Activated CD4-positive, alpha-beta T cell treated with anti-CD3 and anti-CD28 coated beads for 36 hours (primary cell): ENCODE measurements around the gene SH3RF2. TPM values are rescaled to one million over a fixed set of nuclear protein-coding genes. Genes with fewer than 3 reads are reported as not detected.
"Not testable (repeated sequence)": the region's sequence is repeated elsewhere in the genome, so short reads cannot be mapped to it uniquely, and the experiment has no call there.

Source experiments
- ATAC-seq: fragments of 200-7000 bp; cut with Tn5 transposase; one replicate; pipeline ENCODE4 v1.10.0; 2021; ENCODE audit warnings: mild to moderate bottlenecking, moderate library complexity
- CTCF ChIA-PET: fragments of 350-600 bp; sonication (Branson Sonifier 250); formaldehyde crosslinking; loops from one replicate; lab custom pipeline; 2021; ENCODE audit warnings: antibody characterized with exemption; lab: Charles Lee
- POLR2A ChIA-PET: fragments of 350-600 bp; sonication (Branson Sonifier 250); formaldehyde crosslinking; loops from one replicate; lab custom pipeline; 2021; ENCODE audit warnings: antibody characterized with exemption, inconsistent platforms; lab: Charles Lee
- DNase-seq: peaks from one replicate; pipeline ENCODE4 v3.0.0-alpha.2; 2020
- H3K27ac Mint-ChIP-seq: one replicate; pipeline ENCODE4 v1.8.0; 2021; ENCODE audit warnings: mixed read lengths
- H3K27me3 Mint-ChIP-seq: one replicate; pipeline ENCODE4 v1.8.0; 2021; ENCODE audit warnings: mixed read lengths
- H3K36me3 Mint-ChIP-seq: one replicate; pipeline ENCODE4 v1.8.0; 2021; ENCODE audit warnings: low read depth, mixed read lengths
- H3K4me1 Mint-ChIP-seq: one replicate; pipeline ENCODE4 v1.8.0; 2021; ENCODE audit warnings: mixed read lengths
- H3K4me3 Mint-ChIP-seq: one replicate; pipeline ENCODE4 v1.8.0; 2021; ENCODE audit warnings: mild to moderate bottlenecking, moderate library complexity, mixed read lengths
- H3K9me3 Mint-ChIP-seq: one replicate; pipeline ENCODE4 v1.8.0; 2021; ENCODE audit warnings: low read depth, mixed read lengths
- intact Hi-C, 2 experiments: fragments of 100-400 bp; cut with DNase I in 1 of 2; cut with micrococcal nuclease in 1 of 2; formaldehyde crosslinking; loops; one replicate each; pipeline versions ENCODE4 v1.14.2 to v1.15.1; 2022 to 2024; cut with DNase I, micrococcal nuclease
- total RNA-seq, 2 experiments: library from RNA; stranded (reverse); gene quantifications; one replicate each; pipeline ENCODE4 v1.2.3, GENCODE V29; 2021

The SH3RF2 gene, protein sequence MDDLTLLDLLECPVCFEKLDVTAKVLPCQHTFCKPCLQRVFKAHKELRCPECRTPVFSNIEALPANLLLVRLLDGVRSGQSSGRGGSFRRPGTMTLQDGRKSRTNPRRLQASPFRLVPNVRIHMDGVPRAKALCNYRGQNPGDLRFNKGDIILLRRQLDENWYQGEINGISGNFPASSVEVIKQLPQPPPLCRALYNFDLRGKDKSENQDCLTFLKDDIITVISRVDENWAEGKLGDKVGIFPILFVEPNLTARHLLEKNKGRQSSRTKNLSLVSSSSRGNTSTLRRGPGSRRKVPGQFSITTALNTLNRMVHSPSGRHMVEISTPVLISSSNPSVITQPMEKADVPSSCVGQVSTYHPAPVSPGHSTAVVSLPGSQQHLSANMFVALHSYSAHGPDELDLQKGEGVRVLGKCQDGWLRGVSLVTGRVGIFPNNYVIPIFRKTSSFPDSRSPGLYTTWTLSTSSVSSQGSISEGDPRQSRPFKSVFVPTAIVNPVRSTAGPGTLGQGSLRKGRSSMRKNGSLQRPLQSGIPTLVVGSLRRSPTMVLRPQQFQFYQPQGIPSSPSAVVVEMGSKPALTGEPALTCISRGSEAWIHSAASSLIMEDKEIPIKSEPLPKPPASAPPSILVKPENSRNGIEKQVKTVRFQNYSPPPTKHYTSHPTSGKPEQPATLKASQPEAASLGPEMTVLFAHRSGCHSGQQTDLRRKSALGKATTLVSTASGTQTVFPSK
- total RNA-seq: under 1 TPM; 0.43 to 0.63 TPM

DNA sequence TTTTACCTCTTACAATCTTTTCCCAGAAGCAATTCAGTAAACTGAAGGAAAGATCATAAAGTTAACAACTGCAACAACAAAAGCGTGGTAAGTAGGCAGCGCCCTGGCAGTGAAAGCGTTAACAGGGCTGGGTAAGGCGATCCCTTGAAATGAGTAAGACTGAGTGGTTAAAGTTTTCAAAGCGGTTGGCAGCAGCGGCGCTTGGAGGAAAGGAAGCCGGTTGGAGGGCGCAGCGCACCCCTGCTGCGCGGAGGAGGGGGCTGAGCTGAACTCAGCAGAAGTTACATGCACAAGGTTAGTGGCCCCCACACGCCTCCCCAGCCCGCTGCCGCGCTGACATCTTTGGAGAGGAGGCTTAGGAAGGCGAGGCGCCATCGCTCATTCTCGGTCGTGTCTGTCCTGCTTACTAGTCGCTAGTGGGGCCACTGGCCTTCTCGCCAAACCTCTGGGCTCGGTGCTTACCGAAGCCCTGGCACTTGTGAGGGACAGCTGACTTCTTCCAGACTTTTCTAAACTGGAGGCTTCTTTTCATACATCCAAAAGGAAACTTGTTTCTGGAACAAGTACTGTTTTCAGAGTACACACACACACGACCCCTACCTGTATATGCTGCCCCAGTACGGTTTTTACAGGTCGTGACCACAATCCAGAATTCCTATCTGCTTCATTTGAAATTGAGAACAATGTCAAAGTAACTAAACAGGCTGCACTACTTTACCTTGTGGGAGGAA, at the start of gene SH3RF2:
SH3RF2 (plus strand) TSS at position 178 of the 731 bp plus-strand sequence. CDS start 1,351 bp downstream, outside the sequence.
- DNase-seq (peak; percentile 74), ATAC-seq (peak; percentile 66)
- peak within 1 kb of the TSS; percentile 58 for H3K4me3 Mint-ChIP-seq
- H3K9me3 Mint-ChIP-seq: no peaks in the 10 kb centered on the region
- no peaks in the 10 kb centered on the region for H3K36me3 Mint-ChIP-seq
- ChIA-PET CTCF (interaction anchor here (1.0 to 1.2 kb wide), 2 partner anchors 11 to 194 kb away, joined by 3 read pairs; no protein-coding TSS in a partner anchor), POLR2A (no interaction called here)
- peaks cover 69% of the 10 kb centered on the region for H3K27me3 Mint-ChIP-seq
- H3K4me1 Mint-ChIP-seq: peaks cover 37% of the 10 kb centered on the region
- H3K27ac Mint-ChIP-seq: peak within 1 kb of the TSS; percentile 63
- intact Hi-C loops: loop anchor here (1.0 to 5.0 kb wide), 3 partner anchors 10 to 266 kb away; partner anchors contain the start of gene RBM27 (in 1 of the 2)

DNA sequence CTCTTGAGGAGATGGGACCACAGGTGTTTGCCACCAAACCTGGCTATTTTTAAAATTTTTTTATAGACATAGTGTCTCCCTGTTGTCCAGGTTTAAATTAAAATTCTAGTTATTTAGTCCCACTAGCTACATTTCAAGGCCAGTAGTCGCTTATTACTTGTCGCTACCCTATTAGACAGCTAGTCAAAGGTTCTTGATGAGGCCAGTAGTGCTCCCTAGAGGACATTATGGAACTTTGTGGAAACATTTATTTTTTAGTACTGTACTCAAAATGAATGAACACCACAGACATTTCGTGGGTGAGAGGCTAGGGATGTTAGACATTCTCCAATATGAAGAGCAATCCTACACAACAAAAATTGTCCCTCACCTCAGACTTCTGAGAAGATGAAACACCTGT, 49.2 kb upstream of the SH3RF2 start:
- Mint-ChIP-seq H3K27me3 (peaks cover 11% of the 10 kb centered on the region), H3K4me1 (no peaks in the 10 kb centered on the region), H3K36me3 (no peaks in the 10 kb centered on the region), H3K9me3 (peaks cover 7% of the 10 kb centered on the region), H3K27ac (no peak overlapping the region), H3K4me3 (no peak overlapping the region)
- DNase-seq (no peak), ATAC-seq (no peak)
- POLR2A ChIA-PET: no interaction called here
- CTCF ChIA-PET: interaction anchor here (0.7 to 1.3 kb wide), 2 partner anchors 15 to 46 kb away, joined by 3 read pairs; no protein-coding TSS in a partner anchor
- intact Hi-C loops: no loop called here

DNA sequence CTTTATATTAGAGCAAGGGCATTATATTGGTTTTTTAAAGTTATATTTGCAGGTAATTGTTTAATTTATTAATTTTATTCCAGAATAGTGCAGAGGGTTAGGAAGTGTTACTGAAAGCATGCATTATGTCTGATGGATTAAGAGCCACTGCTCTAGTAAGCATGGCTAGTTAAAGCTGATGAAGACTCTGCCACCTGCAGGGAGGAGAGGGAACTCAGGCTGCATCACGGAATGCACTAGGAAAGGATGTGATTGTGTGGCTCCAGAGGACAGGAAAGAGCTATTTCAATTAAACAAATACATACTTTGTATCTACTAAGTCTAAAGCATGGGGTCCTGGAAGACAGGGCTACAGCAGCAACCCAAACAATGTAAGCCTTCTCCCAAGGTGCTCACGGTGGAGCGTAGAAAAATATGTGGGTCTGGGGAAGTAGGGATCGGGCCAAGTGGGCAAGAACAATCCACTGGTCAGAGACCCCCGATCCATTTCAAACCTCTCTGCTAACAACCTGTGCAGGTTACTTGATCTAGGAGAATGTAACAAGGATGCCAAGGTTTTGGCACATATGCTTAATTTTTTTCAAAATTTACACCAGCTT, 48.3 kb upstream of the SH3RF2 start:
- CTCF ChIA-PET: interaction anchor here (1.1 kb wide), 1 partner anchor 1684 kb away, joined by 3 read pairs; no protein-coding TSS in a partner anchor

DNA sequence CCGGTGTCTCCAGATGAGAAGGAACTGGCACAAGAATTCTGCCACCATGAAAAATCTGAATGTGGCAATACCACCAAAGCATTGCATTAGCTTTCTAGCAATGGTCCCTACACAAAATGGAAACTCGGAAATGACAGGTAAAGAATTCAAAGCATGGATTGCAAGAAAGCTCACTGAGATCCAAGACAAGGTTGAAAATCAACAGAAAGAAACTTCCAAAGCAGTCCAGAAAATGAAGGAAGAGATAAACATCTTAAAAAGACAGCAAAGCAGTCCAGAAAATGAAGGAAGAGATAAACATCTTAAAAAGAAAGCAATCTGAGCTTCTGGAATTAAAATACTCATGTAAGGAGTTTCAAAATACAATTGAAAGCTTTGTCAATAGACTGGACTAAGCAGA, 46.8 kb upstream of the SH3RF2 start:
- Mint-ChIP-seq H3K36me3 (no peaks in the 10 kb centered on the region), H3K27me3 (peaks cover 16% of the 10 kb centered on the region), H3K4me1 (no peaks in the 10 kb centered on the region), H3K4me3 (no peak overlapping the region), H3K27ac (no peak overlapping the region), H3K9me3 (peaks cover 7% of the 10 kb centered on the region)
- ChIA-PET POLR2A (no interaction called here), CTCF (no interaction called here)
- DNase-seq: no peak
- ATAC-seq: no peak
- intact Hi-C loops: no loop called here

More for the DNA sequence above, 48.3 kb upstream of the SH3RF2 start:
- peaks cover 7% of the 10 kb centered on the region for H3K9me3 Mint-ChIP-seq
- no peaks in the 10 kb centered on the region for H3K4me1 Mint-ChIP-seq
- ATAC-seq: peak; percentile 33
- POLR2A ChIA-PET: no interaction called here
- intact Hi-C loops: no loop called here
- H3K27me3 Mint-ChIP-seq: peaks cover 13% of the 10 kb centered on the region
- peak; percentile 10 for DNase-seq
- no peak overlapping the region for H3K4me3 Mint-ChIP-seq
- no peaks in the 10 kb centered on the region for H3K36me3 Mint-ChIP-seq
- no peak overlapping the region for H3K27ac Mint-ChIP-seq

GRCh38 chr5:145891378-145891777, 45.0 kb upstream of the SH3RF2 start:
- H3K36me3 Mint-ChIP-seq, CTCF ChIA-PET, H3K27ac Mint-ChIP-seq, ATAC-seq, POLR2A ChIA-PET, H3K4me1 Mint-ChIP-seq, H3K4me3 Mint-ChIP-seq, DNase-seq, intact Hi-C loops: not testable (repeated sequence)
- peaks cover 11% of the 10 kb centered on the region for H3K9me3 Mint-ChIP-seq
- peaks cover 20% of the 10 kb centered on the region for H3K27me3 Mint-ChIP-seq

DNA sequence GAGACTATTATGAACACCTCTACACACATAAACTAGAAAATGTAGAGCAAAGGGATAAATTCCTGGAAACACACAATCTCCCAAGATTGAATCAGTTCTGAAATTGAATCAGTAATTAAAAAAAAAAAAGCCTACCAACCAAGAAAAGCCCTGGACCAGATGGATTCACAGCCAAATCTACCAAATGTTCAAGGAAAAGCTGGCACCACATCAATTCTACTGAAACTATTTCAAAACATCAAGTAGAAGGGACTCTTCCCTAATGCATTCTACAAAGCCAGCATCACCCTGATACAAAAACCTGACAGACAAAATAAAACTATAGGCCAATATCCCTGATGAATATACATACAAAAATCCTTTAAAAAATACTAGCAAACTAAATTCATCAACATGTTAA, 38.2 kb upstream of the SH3RF2 start:
- peaks cover 7% of the 10 kb centered on the region for H3K9me3 Mint-ChIP-seq
- H3K27me3 Mint-ChIP-seq: peaks cover 23% of the 10 kb centered on the region
- POLR2A ChIA-PET: no interaction called here
- no peak overlapping the region for H3K27ac Mint-ChIP-seq
- no peaks in the 10 kb centered on the region for H3K4me1 Mint-ChIP-seq
- DNase-seq (no peak), ATAC-seq (no peak)
- intact Hi-C loops: no loop called here
- H3K36me3 Mint-ChIP-seq: no peaks in the 10 kb centered on the region
- CTCF ChIA-PET: no interaction called here
- H3K4me3 Mint-ChIP-seq: no peak overlapping the region

GRCh38 chr5:145902421-145902820, 34.0 kb upstream of the SH3RF2 start:
- intact Hi-C loops: no loop called here
- ChIA-PET CTCF (interaction anchor here (1.4 kb wide), 1 partner anchor 16 kb away, joined by 3 read pairs; no protein-coding TSS in a partner anchor), POLR2A (no interaction called here)
- Mint-ChIP-seq H3K36me3 (no peaks in the 10 kb centered on the region), H3K27ac (no peak overlapping the region), H3K4me1 (no peaks in the 10 kb centered on the region), H3K9me3 (peaks cover 3% of the 10 kb centered on the region), H3K4me3 (no peak overlapping the region), H3K27me3 (peaks cover 24% of the 10 kb centered on the region)
- DNase-seq (no peak), ATAC-seq (no peak)

- H3K9me3 Mint-ChIP-seq: peaks cover 3% of the 10 kb centered on the region
- no peaks in the 10 kb centered on the region for H3K4me1 Mint-ChIP-seq
- H3K27me3 Mint-ChIP-seq: peaks cover 24% of the 10 kb centered on the region
- POLR2A ChIA-PET: no interaction called here
- no peak overlapping the region for H3K4me3 Mint-ChIP-seq
- CTCF ChIA-PET: interaction anchor here (0.6 to 0.7 kb wide), 2 partner anchors 138 to 894 kb away, joined by 3 read pairs; no protein-coding TSS in a partner anchor
- no peak overlapping the region for H3K27ac Mint-ChIP-seq
- intact Hi-C loops: no loop called here
- ATAC-seq: peak; percentile 42
- DNase-seq: no peak
- H3K36me3 Mint-ChIP-seq: no peaks in the 10 kb centered on the region
Observed at GRCh38 chr5:145903113-145903512, 33.3 kb upstream of the SH3RF2 start.

DNA sequence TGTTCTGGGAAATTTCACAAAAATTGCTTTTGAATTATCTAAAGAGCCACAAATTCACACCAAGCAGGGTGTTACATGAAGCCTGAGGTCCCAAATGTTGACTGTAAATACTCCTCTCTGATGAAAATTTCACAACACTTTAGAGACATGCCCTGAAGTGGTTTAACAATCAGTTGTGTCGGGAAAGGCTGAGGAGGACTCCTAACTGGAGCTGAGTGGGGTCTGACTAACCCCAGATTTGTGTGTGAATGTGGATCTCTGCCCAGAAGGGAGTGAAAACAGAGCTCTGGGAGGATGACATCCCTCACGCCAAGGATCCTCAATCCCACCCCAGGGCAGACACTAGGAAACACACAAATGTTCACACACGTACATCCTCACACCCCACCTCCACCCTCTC, 32.5 kb upstream of the SH3RF2 start:
- DNase-seq (no peak), ATAC-seq (no peak)
- ChIA-PET CTCF (interaction anchor here (0.7 kb wide), 1 partner anchor 893 kb away, joined by 3 read pairs; no protein-coding TSS in a partner anchor), POLR2A (no interaction called here)
- H3K4me3 Mint-ChIP-seq: no peak overlapping the region
- peaks cover 20% of the 10 kb centered on the region for H3K27me3 Mint-ChIP-seq
- no peaks in the 10 kb centered on the region for H3K4me1 Mint-ChIP-seq
- intact Hi-C loops: no loop called here
- H3K9me3 Mint-ChIP-seq: peaks cover 3% of the 10 kb centered on the region
- no peaks in the 10 kb centered on the region for H3K36me3 Mint-ChIP-seq
- H3K27ac Mint-ChIP-seq: no peak overlapping the region

DNA sequence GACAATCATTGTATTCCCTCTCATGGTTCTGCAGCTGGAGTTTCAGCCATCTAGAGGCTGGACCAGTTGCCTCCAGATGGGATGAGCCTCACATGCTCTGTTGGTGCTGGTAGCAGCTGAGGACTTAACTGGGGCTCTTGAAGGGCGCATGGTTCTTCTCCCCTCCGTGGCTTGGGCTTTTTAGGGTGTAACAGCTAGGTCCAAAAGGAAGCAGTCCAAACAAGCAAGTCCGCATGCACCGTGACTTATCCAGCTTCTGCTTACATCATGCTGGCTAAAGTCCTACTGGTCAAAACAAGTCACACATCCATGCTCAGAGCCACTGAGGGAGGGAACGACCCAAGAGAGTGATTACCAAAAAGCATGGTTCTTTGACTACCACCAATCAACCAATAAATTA, 31.6 kb upstream of the SH3RF2 start:
- CTCF ChIA-PET: interaction anchor here (0.7 kb wide), 1 partner anchor 1271 kb away, joined by 3 read pairs; no protein-coding TSS in a partner anchor
- H3K27me3 Mint-ChIP-seq: peaks cover 24% of the 10 kb centered on the region
- intact Hi-C loops: no loop called here
- H3K9me3 Mint-ChIP-seq: peaks cover 3% of the 10 kb centered on the region
- H3K36me3 Mint-ChIP-seq: no peaks in the 10 kb centered on the region
- no peak overlapping the region for H3K27ac Mint-ChIP-seq
- H3K4me3 Mint-ChIP-seq: no peak overlapping the region
- DNase-seq (no peak), ATAC-seq (no peak)
- no peaks in the 10 kb centered on the region for H3K4me1 Mint-ChIP-seq
- POLR2A ChIA-PET: no interaction called here
